A549 (cell line): ENCODE results near the gene HIGD1C. TPM values are rescaled to one million over a fixed set of nuclear protein-coding genes. Genes with fewer than 3 reads are reported as not detected.

ENCODE experiments used
- ATAC-seq, 2 experiments: fragments of 200-7000 bp in 1 of 2; fragments of >200 bp in 1 of 2; cut with Nextera tagmentation in 1 of 2; cut with Tn5 transposase in 1 of 2; 3 replicates each; pipeline versions ENCODE4 v1.8.0 to v1.9.1; 2018 to 2020; ENCODE audit warnings: mild to moderate bottlenecking in 1 of 2, moderate library complexity in 1 of 2
- CTCF ChIA-PET: fragments of 300-600 bp; sonication (Branson Sonifier 250); formaldehyde crosslinking; extraction: SDS; loops from one replicate; lab custom pipeline; 2021; ENCODE audit warnings: antibody characterized with exemption, inconsistent platforms; lab: Yijun Ruan, JAX
- POLR2A ChIA-PET: fragments of 350-600 bp; formaldehyde crosslinking; extraction: SDS; loops from one replicate; lab custom pipeline; 2021; ENCODE audit warnings: antibody characterized with exemption, inconsistent platforms; lab: Yijun Ruan, JAX
- DNase-seq, 2 experiments: peaks; one replicate each; pipeline versions ENCODE4 v3.0.0 to v3.0.0-alpha.2; 2011 to 2016; ENCODE audit warnings: low read depth in 1 of 2, low spot score in 1 of 2
- FAIRE-seq: peaks from 2 replicates; lab custom pipeline; 2011; peaks lifted over from hg19 to GRCh38; lab: Jason Lieb, UNC
- H3K27ac ChIP-seq, 2 experiments: fragments of >200 bp; sonication (Bioruptor Twin); formaldehyde crosslinking; 3 replicates each; pipeline ENCODE4 v1.5.1; 2016 to 2017
- H3K4me1 ChIP-seq: fragments of >200 bp; sonication (Bioruptor Twin); formaldehyde crosslinking; 3 replicates; pipeline ENCODE4 v1.6.1; 2016
- H3K4me2 ChIP-seq: fragments of >200 bp; sonication (Bioruptor Twin); formaldehyde crosslinking; 3 replicates; pipeline ENCODE4 v1.6.1; 2016
- H3K4me3 ChIP-seq: fragments of >200 bp; sonication (Bioruptor Twin); formaldehyde crosslinking; 3 replicates; pipeline ENCODE4 v1.5.1; 2016
- H3K9me3 ChIP-seq: fragments of >200 bp; sonication (Bioruptor Twin); formaldehyde crosslinking; 3 replicates; pipeline ENCODE4 v1.6.1; 2016
- CBX2 ChIP-seq: fragments of 200-600 bp; sonication (generic); IDR thresholded peaks from 2 replicates; pipeline ENCODE4 v1.6.1; 2016; ENCODE audit warnings: low read depth, mild to moderate bottlenecking, borderline replicate concordance
- CBX8 ChIP-seq: fragments of 200-600 bp; sonication (generic); IDR thresholded peaks from 2 replicates; pipeline ENCODE4 v1.6.1; 2016
- CEBPB ChIP-seq, 2 experiments: fragments of >200 bp in 1 of 2; sonication (Bioruptor Twin) in 1 of 2; formaldehyde crosslinking in 1 of 2; IDR thresholded peaks; 2 replicates each; pipeline ENCODE4 v1.6.1; 2012 to 2016
- EP300 ChIP-seq, 2 experiments: fragments of >200 bp; sonication (Bioruptor Twin); formaldehyde crosslinking; IDR thresholded peaks; 2 replicates in 1 of 2; 3 replicates in 1 of 2; pipeline ENCODE4 v1.6.1; 2016 to 2017
- GATA3 ChIP-seq: IDR thresholded peaks from 2 replicates; pipeline ENCODE4 v1.6.1; 2012; ENCODE audit warnings: borderline replicate concordance
- MAFK ChIP-seq: fragments of 450-650 bp; IDR thresholded peaks from 2 replicates; pipeline ENCODE4 v1.6.1; 2014; ENCODE audit not compliant: partially characterized antibody
- MYC ChIP-seq: IDR thresholded peaks from 2 replicates; pipeline ENCODE4 v1.6.1; 2012; ENCODE audit warnings: mild to moderate bottlenecking, inconsistent platforms, low read length, improper control_type of control experiment, borderline replicate concordance
- RARB ChIP-seq: fragments of 250-450 bp; sonication (Bioruptor Pico); IDR thresholded peaks from 2 replicates; pipeline ENCODE4 v1.8.0; 2021; ENCODE audit warnings: mild to moderate bottlenecking, moderate library complexity
- RCOR1 ChIP-seq: fragments of 150-350 bp; IDR thresholded peaks from 2 replicates; pipeline ENCODE4 v1.6.1; 2014; ENCODE audit warnings: antibody characterized with exemption, low read length, low read depth
- RFX5 ChIP-seq: fragments of 450-650 bp; IDR thresholded peaks from 2 replicates; pipeline ENCODE4 v1.7.1; 2014; ENCODE audit warnings: antibody characterized with exemption, mild to moderate bottlenecking, moderate library complexity
- SMC3 ChIP-seq: fragments of >200 bp; sonication (Bioruptor Twin); formaldehyde crosslinking; IDR thresholded peaks from 3 replicates; pipeline ENCODE4 v1.6.1; 2018; ENCODE audit warnings: inconsistent platforms
- TFCP2L1 ChIP-seq: fragments of 250-450 bp; sonication (Bioruptor Pico); IDR thresholded peaks from 2 replicates; pipeline ENCODE4 v1.5.0; 2021; ENCODE audit warnings: mild to moderate bottlenecking
- TP53 ChIP-seq: fragments of 250-450 bp; sonication (Bioruptor Pico); IDR thresholded peaks from 2 replicates; pipeline ENCODE4 v1.5.0; 2021; ENCODE audit warnings: mild to moderate bottlenecking, moderate library complexity
- ZFP36 ChIP-seq: fragments of 450-650 bp; IDR thresholded peaks from 2 replicates; pipeline ENCODE4 v1.6.1; 2014; ENCODE audit warnings: borderline replicate concordance; ENCODE audit not compliant: partially characterized antibody
- ZSCAN20 ChIP-seq: fragments of 250-450 bp; sonication (Bioruptor Pico); IDR thresholded peaks from 2 replicates; pipeline ENCODE4 v1.8.0; 2022; ENCODE audit warnings: mild to moderate bottlenecking, moderate library complexity
- WGBS: methylation state at CpG from one replicate; pipeline ENCODE4 v1.1.6; 2017; ENCODE audit errors: missing lambda C conversion rate; 5-methylcytosine and 5-hydroxymethylcytosine counted together
- polyA plus RNA-seq, 4 experiments: library from polyadenylated mRNA; depleted of rRNA in 3 of 4; stranded (reverse); fragments of >200 nt; fragmentation: RNase III in 1 of 4; extraction: RNeasy Plus Mini Kit Qiagen cat#74134 plus additional on column Dnase treatment in 1 of 4; gene quantifications; 2 replicates in 3 of 4; 3 replicates in 1 of 4; pipeline ENCODE4 v1.2.3, GENCODE V29; 2011 to 2017
- TF ChIP-seq, protein P1 (sequence below): fragments of 250-450 bp; sonication (Bioruptor Pico); IDR thresholded peaks from 2 replicates; pipeline ENCODE4 v1.5.0; 2020; ENCODE audit warnings: low read depth, mild to moderate bottlenecking, moderate library complexity
- TF ChIP-seq, protein P2 (sequence below): fragments of 200-600 bp; sonication (generic); IDR thresholded peaks from 2 replicates; pipeline ENCODE4 v1.6.1; 2016; ENCODE audit warnings: antibody characterized with exemption, mild to moderate bottlenecking, moderate library complexity
- TF ChIP-seq, protein P3 (sequence below): IDR thresholded peaks from 2 replicates; pipeline ENCODE4 v1.6.1; 2012
- TF ChIP-seq, protein P4 (sequence below): fragments of >200 bp; sonication (Bioruptor Twin); formaldehyde crosslinking; IDR thresholded peaks from 3 replicates; pipeline ENCODE4 v1.6.1; 2016

The HIGD1C gene
- polyA plus RNA-seq, 2 of the 4 experiments (the other 2 are of a cell fraction), result not detected

DNA sequence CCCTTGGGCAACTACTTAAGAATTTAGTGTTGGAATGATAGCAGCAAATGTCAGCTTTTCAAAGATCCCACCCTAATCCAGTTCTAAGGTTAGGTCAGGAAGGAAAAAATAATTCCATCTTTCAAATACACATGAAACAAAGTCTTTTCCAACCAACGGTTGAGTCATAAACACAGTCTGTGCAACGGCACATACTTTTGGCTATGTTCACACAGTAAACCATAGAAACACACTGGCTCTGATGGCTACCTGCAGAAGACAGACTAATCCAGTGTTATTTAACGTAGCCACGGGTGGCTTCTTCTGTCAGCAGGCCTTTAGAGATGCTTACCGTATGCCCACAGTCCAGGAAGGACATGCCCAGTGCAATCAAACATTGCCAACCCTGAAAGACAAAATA, 35.7 kb downstream of the HIGD1C start:
- Histone ChIP-seq H3K9me3 (no peaks in the 10 kb centered on the region), H3K27ac (no peak overlapping the region), H3K4me2 (no peak overlapping the region), H3K4me3 (no peak overlapping the region), H3K4me1 (no peaks in the 10 kb centered on the region)
- WGBS, result 88% methylated on average over 5 of the region's 5 CpGs
- no peak for DNase-seq
- CTCF ChIA-PET, result interaction anchor here (0.9 to 8.5 kb wide), 18 partner anchors 8 to 484 kb away, joined by 3 to 109 read pairs (median 5); partner anchors contain the start of genes ATF1, DIP2B and SLC11A2
- POLR2A ChIA-PET, result interaction anchor here (1.6 kb wide), 1 partner anchor 224 kb away, joined by 9 read pairs; the partner anchor contains the start of gene ATF1
- TF ChIP-seq SMC3 (no peak), GATA3 (no peak), MAFK (no peak), TP53 (CRISPR knock-in tag) (no peak), CBX8 (no peak), CBX2 (no peak)
- TF ChIP-seq, protein P1, sequence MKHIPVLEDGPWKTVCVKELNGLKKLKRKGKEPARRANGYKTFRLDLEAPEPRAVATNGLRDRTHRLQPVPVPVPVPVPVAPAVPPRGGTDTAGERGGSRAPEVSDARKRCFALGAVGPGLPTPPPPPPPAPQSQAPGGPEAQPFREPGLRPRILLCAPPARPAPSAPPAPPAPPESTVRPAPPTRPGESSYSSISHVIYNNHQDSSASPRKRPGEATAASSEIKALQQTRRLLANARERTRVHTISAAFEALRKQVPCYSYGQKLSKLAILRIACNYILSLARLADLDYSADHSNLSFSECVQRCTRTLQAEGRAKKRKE (CRISPR knock-in tag), result no peak
- TF ChIP-seq, protein P2, sequence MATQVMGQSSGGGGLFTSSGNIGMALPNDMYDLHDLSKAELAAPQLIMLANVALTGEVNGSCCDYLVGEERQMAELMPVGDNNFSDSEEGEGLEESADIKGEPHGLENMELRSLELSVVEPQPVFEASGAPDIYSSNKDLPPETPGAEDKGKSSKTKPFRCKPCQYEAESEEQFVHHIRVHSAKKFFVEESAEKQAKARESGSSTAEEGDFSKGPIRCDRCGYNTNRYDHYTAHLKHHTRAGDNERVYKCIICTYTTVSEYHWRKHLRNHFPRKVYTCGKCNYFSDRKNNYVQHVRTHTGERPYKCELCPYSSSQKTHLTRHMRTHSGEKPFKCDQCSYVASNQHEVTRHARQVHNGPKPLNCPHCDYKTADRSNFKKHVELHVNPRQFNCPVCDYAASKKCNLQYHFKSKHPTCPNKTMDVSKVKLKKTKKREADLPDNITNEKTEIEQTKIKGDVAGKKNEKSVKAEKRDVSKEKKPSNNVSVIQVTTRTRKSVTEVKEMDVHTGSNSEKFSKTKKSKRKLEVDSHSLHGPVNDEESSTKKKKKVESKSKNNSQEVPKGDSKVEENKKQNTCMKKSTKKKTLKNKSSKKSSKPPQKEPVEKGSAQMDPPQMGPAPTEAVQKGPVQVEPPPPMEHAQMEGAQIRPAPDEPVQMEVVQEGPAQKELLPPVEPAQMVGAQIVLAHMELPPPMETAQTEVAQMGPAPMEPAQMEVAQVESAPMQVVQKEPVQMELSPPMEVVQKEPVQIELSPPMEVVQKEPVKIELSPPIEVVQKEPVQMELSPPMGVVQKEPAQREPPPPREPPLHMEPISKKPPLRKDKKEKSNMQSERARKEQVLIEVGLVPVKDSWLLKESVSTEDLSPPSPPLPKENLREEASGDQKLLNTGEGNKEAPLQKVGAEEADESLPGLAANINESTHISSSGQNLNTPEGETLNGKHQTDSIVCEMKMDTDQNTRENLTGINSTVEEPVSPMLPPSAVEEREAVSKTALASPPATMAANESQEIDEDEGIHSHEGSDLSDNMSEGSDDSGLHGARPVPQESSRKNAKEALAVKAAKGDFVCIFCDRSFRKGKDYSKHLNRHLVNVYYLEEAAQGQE, result no peak
- TF ChIP-seq, protein P3, sequence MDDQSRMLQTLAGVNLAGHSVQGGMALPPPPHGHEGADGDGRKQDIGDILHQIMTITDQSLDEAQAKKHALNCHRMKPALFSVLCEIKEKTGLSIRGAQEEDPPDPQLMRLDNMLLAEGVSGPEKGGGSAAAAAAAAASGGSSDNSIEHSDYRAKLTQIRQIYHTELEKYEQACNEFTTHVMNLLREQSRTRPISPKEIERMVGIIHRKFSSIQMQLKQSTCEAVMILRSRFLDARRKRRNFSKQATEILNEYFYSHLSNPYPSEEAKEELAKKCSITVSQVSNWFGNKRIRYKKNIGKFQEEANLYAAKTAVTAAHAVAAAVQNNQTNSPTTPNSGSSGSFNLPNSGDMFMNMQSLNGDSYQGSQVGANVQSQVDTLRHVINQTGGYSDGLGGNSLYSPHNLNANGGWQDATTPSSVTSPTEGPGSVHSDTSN, result no peak
- no peak for FAIRE-seq
- no peak for ATAC-seq

DNA sequence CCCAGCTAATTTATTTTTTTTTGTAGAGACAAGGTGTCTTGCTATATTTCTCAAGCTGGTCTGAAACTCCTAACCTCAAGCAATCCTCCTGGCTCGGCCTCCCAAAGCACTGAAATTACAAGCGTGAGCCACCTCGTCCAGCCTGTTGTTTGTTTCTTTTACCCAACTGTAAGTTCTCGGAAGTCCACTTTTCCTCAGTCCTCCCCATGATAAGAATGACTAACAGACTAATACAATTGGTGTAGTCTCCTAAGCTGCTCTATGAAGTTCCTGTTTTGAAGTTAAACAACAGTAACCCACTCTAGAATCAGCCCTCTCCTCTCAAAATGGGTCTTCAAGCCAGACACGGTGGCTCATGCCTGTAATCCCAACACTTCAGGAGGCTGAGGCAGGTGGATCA, 36.5 kb downstream of the HIGD1C start:
- Histone ChIP-seq H3K9me3 (no peaks in the 10 kb centered on the region), H3K4me2 (no peak overlapping the region), H3K27ac (no peak overlapping the region)
- ChIA-PET POLR2A (no interaction called here), CTCF (interaction anchor here (1.3 to 8.5 kb wide), 4 partner anchors 163 to 484 kb away, joined by 3 to 109 read pairs (median 38); partner anchors contain the start of genes ATF1 and DIP2B)
- TF ChIP-seq RARB (CRISPR knock-in tag), result no peak
- no peak for TF ChIP-seq EP300 (IDR thresholded peaks at IDR 0.05)
- TF ChIP-seq, all 56 proteins: peak for 0
- ATAC-seq (no peak), DNase-seq (no peak), FAIRE-seq (no peak)
- 92% methylated on average over 5 of the region's 5 CpGs for WGBS
- H3K4me1 ChIP-seq, result no peaks in the 10 kb centered on the region
- H3K4me3 ChIP-seq, result no peak overlapping the region

DNA sequence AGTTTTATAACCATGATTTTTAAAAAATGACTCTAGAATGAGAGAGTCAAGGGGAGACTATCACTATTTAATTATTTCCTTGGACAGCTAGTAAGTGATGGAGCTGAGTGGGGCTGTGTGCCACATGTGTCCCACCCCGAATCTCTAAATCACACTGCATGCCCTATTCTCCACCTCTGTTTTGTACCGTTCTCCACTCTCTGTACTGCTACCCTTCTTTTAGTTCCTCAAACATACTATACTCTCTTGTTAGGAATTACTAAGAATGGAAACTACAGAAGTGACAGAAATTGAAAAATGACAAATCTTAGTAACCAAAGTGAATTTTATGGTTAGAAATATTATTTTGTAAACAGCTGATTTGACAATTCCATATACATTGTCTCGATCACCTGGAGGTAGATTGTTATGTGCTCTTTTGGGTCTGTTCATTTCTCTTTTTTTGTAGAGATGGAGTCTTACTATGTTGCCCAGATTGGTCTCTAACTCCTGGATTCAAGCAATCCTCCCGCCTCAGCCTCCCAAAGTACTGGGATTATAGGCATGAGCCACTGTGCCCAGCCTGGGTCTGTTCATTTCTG, 37.9 kb downstream of the HIGD1C start:
- ATAC-seq, result no peak
- Histone ChIP-seq H3K9me3 (no peaks in the 10 kb centered on the region), H3K4me1 (no peaks in the 10 kb centered on the region), H3K4me2 (no peak overlapping the region), H3K27ac (no peak overlapping the region), H3K4me3 (no peak overlapping the region)
- TF ChIP-seq MYC, result no peak
- TF ChIP-seq RCOR1, result no peak
- TF ChIP-seq CEBPB (IDR thresholded peaks at IDR 0.05), result no peak
- TF ChIP-seq RFX5, result no peak
- TF ChIP-seq, protein P1 (CRISPR knock-in tag), result no peak
- TF ChIP-seq TP53 (CRISPR knock-in tag), result no peak
- TF ChIP-seq ZSCAN20 (CRISPR knock-in tag), result no peak
- no peak for TF ChIP-seq RARB (CRISPR knock-in tag)
- no peak for TF ChIP-seq ZFP36
- no peak for TF ChIP-seq TFCP2L1 (CRISPR knock-in tag)
- TF ChIP-seq GATA3, result no peak
- TF ChIP-seq, protein P4, sequence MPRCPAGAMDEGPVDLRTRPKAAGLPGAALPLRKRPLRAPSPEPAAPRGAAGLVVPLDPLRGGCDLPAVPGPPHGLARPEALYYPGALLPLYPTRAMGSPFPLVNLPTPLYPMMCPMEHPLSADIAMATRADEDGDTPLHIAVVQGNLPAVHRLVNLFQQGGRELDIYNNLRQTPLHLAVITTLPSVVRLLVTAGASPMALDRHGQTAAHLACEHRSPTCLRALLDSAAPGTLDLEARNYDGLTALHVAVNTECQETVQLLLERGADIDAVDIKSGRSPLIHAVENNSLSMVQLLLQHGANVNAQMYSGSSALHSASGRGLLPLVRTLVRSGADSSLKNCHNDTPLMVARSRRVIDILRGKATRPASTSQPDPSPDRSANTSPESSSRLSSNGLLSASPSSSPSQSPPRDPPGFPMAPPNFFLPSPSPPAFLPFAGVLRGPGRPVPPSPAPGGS, result no peak
- TF ChIP-seq CBX8, result no peak
- POLR2A ChIA-PET, result no interaction called here
- CTCF ChIA-PET, result interaction anchor here (1.2 to 8.5 kb wide), 3 partner anchors 36 to 224 kb away, joined by 3 to 109 read pairs (median 72); partner anchors contain the start of gene ATF1
- 92% methylated on average over 4 of the region's 4 CpGs for WGBS
- FAIRE-seq, result no peak
- DNase-seq, result no peak
